ENCODE measurements around the gene FHOD3. TPM values are rescaled to one million over a fixed set of nuclear protein-coding genes. Genes with fewer than 3 reads are reported as not detected.

Gene FHOD3
- total RNA-seq, 1 experiment from 2014 or later = 18.1 TPM

GRCh38 chr18:36534154-36534688, 236.7 kb downstream of the FHOD3 start:
- Histone ChIP-seq H3K36me3 (ENCODE audit: low read depth, low read length) (no peaks in the 10 kb centered on the region), H3K79me2 (ENCODE audit: low read length) (no peaks in the 10 kb centered on the region), H3K9ac (ENCODE audit: low read length) (no peak overlapping the region), H4K20me1 (ENCODE audit: low read length) (no peaks in the 10 kb centered on the region), H3F3A (ENCODE audit: low read length, unreplicated experiment) (no peaks in the 10 kb centered on the region), H3K4me1 (ENCODE audit: insufficient read depth, low read length) (no peaks in the 10 kb centered on the region), H3K4me3 (ENCODE audit: low read length) (no peak overlapping the region), H2AFZ (ENCODE audit: low read length) (no peak overlapping the region), H3K9me2 (replicated peaks; ENCODE audit: low read length) (no peaks in the 10 kb centered on the region), H3K4me2 (ENCODE audit: low read length) (no peak overlapping the region), H3K27ac (ENCODE audit: low read length) (no peak overlapping the region), H3K9me3 (ENCODE audit: low read length) (no peaks in the 10 kb centered on the region), H3K27me3 (ENCODE audit: low read length) (no peaks in the 10 kb centered on the region)
- DNase-seq (no peak), ATAC-seq (no peak)
- no TSS peak for BruUV-seq (replicated peaks)
- ChIA-PET POLR2A (ENCODE audit: unreplicated experiment) (no interaction called here), CTCF (no interaction called here)
- intact Hi-C loops (cut with micrococcal nuclease) = no loop called here
- TF ChIP-seq, protein P1, sequence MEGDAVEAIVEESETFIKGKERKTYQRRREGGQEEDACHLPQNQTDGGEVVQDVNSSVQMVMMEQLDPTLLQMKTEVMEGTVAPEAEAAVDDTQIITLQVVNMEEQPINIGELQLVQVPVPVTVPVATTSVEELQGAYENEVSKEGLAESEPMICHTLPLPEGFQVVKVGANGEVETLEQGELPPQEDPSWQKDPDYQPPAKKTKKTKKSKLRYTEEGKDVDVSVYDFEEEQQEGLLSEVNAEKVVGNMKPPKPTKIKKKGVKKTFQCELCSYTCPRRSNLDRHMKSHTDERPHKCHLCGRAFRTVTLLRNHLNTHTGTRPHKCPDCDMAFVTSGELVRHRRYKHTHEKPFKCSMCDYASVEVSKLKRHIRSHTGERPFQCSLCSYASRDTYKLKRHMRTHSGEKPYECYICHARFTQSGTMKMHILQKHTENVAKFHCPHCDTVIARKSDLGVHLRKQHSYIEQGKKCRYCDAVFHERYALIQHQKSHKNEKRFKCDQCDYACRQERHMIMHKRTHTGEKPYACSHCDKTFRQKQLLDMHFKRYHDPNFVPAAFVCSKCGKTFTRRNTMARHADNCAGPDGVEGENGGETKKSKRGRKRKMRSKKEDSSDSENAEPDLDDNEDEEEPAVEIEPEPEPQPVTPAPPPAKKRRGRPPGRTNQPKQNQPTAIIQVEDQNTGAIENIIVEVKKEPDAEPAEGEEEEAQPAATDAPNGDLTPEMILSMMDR (conservative IDR thresholded peaks at IDR 0.05; ENCODE audit: low read depth, low read length) = no peak
- TF ChIP-seq EZH2phosphoT487 (IDR thresholded peaks at IDR 0.05; ENCODE audit: borderline replicate concordance, low read length) (no peak), EZH2 (IDR thresholded peaks at IDR 0.05; ENCODE audit: low read length, unreplicated experiment) (no peak)

GRCh38 chr18:36535202-36535935, 237.9 kb downstream of the FHOD3 start:
- Histone ChIP-seq H3K9me3 (ENCODE audit: low read length) (no peaks in the 10 kb centered on the region), H3K79me2 (ENCODE audit: low read length) (no peaks in the 10 kb centered on the region), H2AFZ (ENCODE audit: low read length) (no peak overlapping the region), H3K4me2 (ENCODE audit: low read length) (no peak overlapping the region), H3K4me3 (ENCODE audit: low read length) (no peak overlapping the region), H3K9ac (ENCODE audit: low read length) (no peak overlapping the region), H3K27me3 (ENCODE audit: low read length) (no peaks in the 10 kb centered on the region), H3K36me3 (ENCODE audit: low read depth, low read length) (no peaks in the 10 kb centered on the region), H3K4me1 (ENCODE audit: insufficient read depth, low read length) (no peaks in the 10 kb centered on the region), H3K27ac (ENCODE audit: low read length) (no peak overlapping the region), H3K9me2 (replicated peaks; ENCODE audit: low read length) (no peaks in the 10 kb centered on the region), H4K20me1 (ENCODE audit: low read length) (no peaks in the 10 kb centered on the region), H3F3A (ENCODE audit: low read length, unreplicated experiment) (no peaks in the 10 kb centered on the region)
- no peak for ATAC-seq
- CTCF ChIA-PET = no interaction called here
- TF ChIP-seq, protein P1 (conservative IDR thresholded peaks at IDR 0.05; ENCODE audit: low read depth, low read length) = no peak
- TF ChIP-seq EZH2phosphoT487 (IDR thresholded peaks at IDR 0.05; ENCODE audit: borderline replicate concordance, low read length) (no peak), EZH2 (IDR thresholded peaks at IDR 0.05; ENCODE audit: low read length, unreplicated experiment) (no peak)
- no TSS peak for BruUV-seq (replicated peaks)
- POLR2A ChIA-PET (ENCODE audit: unreplicated experiment) = no interaction called here
- DNase-seq = no peak
- intact Hi-C loops (cut with micrococcal nuclease) = no loop called here

DNA sequence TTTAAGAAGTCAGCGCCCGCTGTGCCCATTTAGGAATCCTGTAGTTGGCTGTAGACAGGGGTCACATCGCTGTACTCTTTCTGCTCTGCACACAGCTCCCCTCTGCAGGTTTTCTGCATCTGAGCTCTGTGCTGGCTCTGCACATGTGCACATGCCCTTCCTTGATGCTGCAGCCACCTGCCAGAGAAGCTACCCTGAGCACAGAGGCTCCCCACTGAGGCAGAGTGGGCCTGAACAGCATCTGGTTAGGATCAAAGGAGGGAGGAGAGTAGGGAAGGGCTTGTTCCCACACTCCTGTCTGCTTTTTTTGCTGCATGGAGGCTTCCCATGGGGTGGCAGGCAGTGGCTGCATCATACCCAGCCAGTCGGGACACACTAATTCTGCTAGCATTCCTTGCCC, 238.9 kb downstream of the FHOD3 start:
- Histone ChIP-seq H3K9ac (ENCODE audit: low read length) (no peak overlapping the region), H2AFZ (ENCODE audit: low read length) (no peak overlapping the region), H3K4me2 (ENCODE audit: low read length) (no peak overlapping the region), H3K36me3 (ENCODE audit: low read depth, low read length) (no peaks in the 10 kb centered on the region), H3F3A (ENCODE audit: low read length, unreplicated experiment) (no peaks in the 10 kb centered on the region), H3K9me3 (ENCODE audit: low read length) (no peaks in the 10 kb centered on the region), H3K27ac (ENCODE audit: low read length) (no peak overlapping the region), H3K4me3 (ENCODE audit: low read length) (no peak overlapping the region), H3K27me3 (ENCODE audit: low read length) (no peaks in the 10 kb centered on the region), H4K20me1 (ENCODE audit: low read length) (no peaks in the 10 kb centered on the region), H3K4me1 (ENCODE audit: insufficient read depth, low read length) (no peaks in the 10 kb centered on the region), H3K9me2 (replicated peaks; ENCODE audit: low read length) (no peaks in the 10 kb centered on the region), H3K79me2 (ENCODE audit: low read length) (no peaks in the 10 kb centered on the region)
- TF ChIP-seq EZH2 (IDR thresholded peaks at IDR 0.05; ENCODE audit: low read length, unreplicated experiment) = no peak
- TF ChIP-seq, protein P1 (conservative IDR thresholded peaks at IDR 0.05; ENCODE audit: low read depth, low read length) = no peak
- no peak for TF ChIP-seq EZH2phosphoT487 (IDR thresholded peaks at IDR 0.05; ENCODE audit: borderline replicate concordance, low read length)
- no TSS peak for BruUV-seq (replicated peaks)
- DNase-seq (no peak), ATAC-seq (no peak)
- CTCF ChIA-PET = no interaction called here
- POLR2A ChIA-PET (ENCODE audit: unreplicated experiment) = interaction anchor here (0.6 kb wide), 1 partner anchor 1372 kb away, joined by 3 read pairs; no protein-coding TSS in a partner anchor
- intact Hi-C loops (cut with micrococcal nuclease) = no loop called here
